SK-N-SH treated with all-trans-retinoic acid at 6 μM for 48 hours (cell line): ENCODE data around the gene PMAIP1.
"Not testable (repeated sequence)": the region's sequence is repeated elsewhere in the genome, so short reads cannot be mapped to it uniquely, and the experiment has no call there.

Experiments used
- ATAC-seq: fragments of 200-7000 bp; cut with Tn5 transposase; 3 replicates; pipeline ENCODE4 v1.9.1; 2020; ENCODE audit warnings: mild to moderate bottlenecking, moderate library complexity
- ARNTL ChIP-seq: fragments of 450-650 bp; formaldehyde crosslinking; IDR thresholded peaks from 2 replicates; pipeline ENCODE4 v1.5.0; 2020; ENCODE audit warnings: low read depth, mild to moderate bottlenecking, moderate library complexity, borderline replicate concordance
- BACH2 ChIP-seq: fragments of 250-450 bp; sonication (Bioruptor Pico); IDR thresholded peaks from 2 replicates; pipeline ENCODE4 v1.9.0; 2021; ENCODE audit warnings: mild to moderate bottlenecking, borderline replicate concordance
- CSDC2 ChIP-seq: fragments of 250-450 bp; sonication (Bioruptor Pico); IDR thresholded peaks from 2 replicates; pipeline ENCODE4 v1.5.0; 2020; ENCODE audit warnings: mild to moderate bottlenecking, moderate library complexity
- CSRNP3 ChIP-seq: fragments of 250-450 bp; sonication (Bioruptor Pico); IDR thresholded peaks from 2 replicates; pipeline ENCODE4 v1.5.1; 2021; ENCODE audit warnings: mild to moderate bottlenecking, moderate library complexity
- ESRRG ChIP-seq: fragments of 250-450 bp; sonication (Bioruptor Pico); IDR thresholded peaks from 2 replicates; pipeline ENCODE4 v1.6.1; 2021; ENCODE audit warnings: mild to moderate bottlenecking
- GLIS3 ChIP-seq: fragments of 250-450 bp; sonication (Bioruptor Pico); IDR thresholded peaks from 2 replicates; pipeline ENCODE4 v1.5.0; 2020; ENCODE audit warnings: mild to moderate bottlenecking, moderate library complexity
- ISL1 ChIP-seq: fragments of 250-450 bp; sonication (Bioruptor Pico); IDR thresholded peaks from 2 replicates; pipeline ENCODE4 v2.1.2; 2022; ENCODE audit warnings: mild to moderate bottlenecking, moderate library complexity
- OSR1 ChIP-seq: fragments of 250-450 bp; sonication (Bioruptor Pico); IDR thresholded peaks from 2 replicates; pipeline ENCODE4 v1.8.0; 2022; ENCODE audit warnings: moderate library complexity, mild to moderate bottlenecking, inconsistent platforms
- PPARA ChIP-seq: fragments of 250-450 bp; sonication (Bioruptor Pico); IDR thresholded peaks from 2 replicates; pipeline ENCODE4 v1.5.0; 2020; ENCODE audit warnings: mild to moderate bottlenecking, borderline replicate concordance
- RARB ChIP-seq: fragments of 250-450 bp; sonication (Bioruptor Pico); IDR thresholded peaks from 2 replicates; pipeline ENCODE4 v1.8.0; 2021; ENCODE audit warnings: mild to moderate bottlenecking, moderate library complexity
- SNAI2 ChIP-seq: fragments of 250-450 bp; sonication (Bioruptor Pico); IDR thresholded peaks from 2 replicates; pipeline ENCODE4 v1.5.0; 2020; ENCODE audit warnings: mild to moderate bottlenecking, moderate library complexity
- TCF4 ChIP-seq: fragments of 250-450 bp; sonication (Bioruptor Pico); IDR thresholded peaks from 2 replicates; pipeline ENCODE4 v1.8.0; 2021; ENCODE audit warnings: mild to moderate bottlenecking, moderate library complexity, borderline replicate concordance
- TOX ChIP-seq: fragments of 250-450 bp; sonication (Bioruptor Pico); IDR thresholded peaks from 2 replicates; pipeline ENCODE4 v1.8.0; 2021; ENCODE audit warnings: mild to moderate bottlenecking, moderate library complexity, borderline replicate concordance
- TSHZ2 ChIP-seq: fragments of 250-450 bp; sonication (Bioruptor Pico); IDR thresholded peaks from 2 replicates; pipeline ENCODE4 v1.5.0; 2020; ENCODE audit warnings: mild to moderate bottlenecking, moderate library complexity
- ZFP3 ChIP-seq: fragments of 250-450 bp; sonication (Bioruptor Pico); IDR thresholded peaks from 2 replicates; pipeline ENCODE4 v1.5.0; 2020; ENCODE audit warnings: mild to moderate bottlenecking, moderate library complexity
- ZFP30 ChIP-seq: fragments of 450-650 bp; formaldehyde crosslinking; IDR thresholded peaks from 2 replicates; pipeline ENCODE4 v1.5.0; 2022; ENCODE audit warnings: mild to moderate bottlenecking, moderate library complexity
- ZNF565 ChIP-seq: fragments of 450-650 bp; formaldehyde crosslinking; conservative IDR thresholded peaks from 2 replicates; pipeline ENCODE4 v1.5.0; 2020; ENCODE audit warnings: low read depth, mild to moderate bottlenecking, moderate library complexity
- ZNF70 ChIP-seq: fragments of 450-650 bp; formaldehyde crosslinking; IDR thresholded peaks from 2 replicates; pipeline ENCODE4 v1.5.0; 2020; ENCODE audit warnings: mild to moderate bottlenecking, moderate library complexity
- ZNF8 ChIP-seq: fragments of 450-650 bp; formaldehyde crosslinking; IDR thresholded peaks from 2 replicates; pipeline ENCODE4 v1.5.0; 2020; ENCODE audit warnings: mild to moderate bottlenecking, moderate library complexity
- TF ChIP-seq, protein P1 (sequence below): fragments of 250-450 bp; sonication (Bioruptor Pico); IDR thresholded peaks from 2 replicates; pipeline ENCODE4 v1.5.1; 2020; ENCODE audit warnings: low read depth, mild to moderate bottlenecking, moderate library complexity
- TF ChIP-seq, protein P2 (sequence below): fragments of 250-450 bp; sonication (Bioruptor Pico); IDR thresholded peaks from 2 replicates; pipeline ENCODE4 v1.8.0; 2020; ENCODE audit warnings: mild to moderate bottlenecking, moderate library complexity, borderline replicate concordance
- TF ChIP-seq, protein P3 (sequence below): fragments of 250-450 bp; sonication (Bioruptor Pico); IDR thresholded peaks from 2 replicates; pipeline ENCODE4 v1.8.0; 2021; ENCODE audit warnings: low read depth, mild to moderate bottlenecking, moderate library complexity, borderline replicate concordance

The PMAIP1 gene

DNA sequence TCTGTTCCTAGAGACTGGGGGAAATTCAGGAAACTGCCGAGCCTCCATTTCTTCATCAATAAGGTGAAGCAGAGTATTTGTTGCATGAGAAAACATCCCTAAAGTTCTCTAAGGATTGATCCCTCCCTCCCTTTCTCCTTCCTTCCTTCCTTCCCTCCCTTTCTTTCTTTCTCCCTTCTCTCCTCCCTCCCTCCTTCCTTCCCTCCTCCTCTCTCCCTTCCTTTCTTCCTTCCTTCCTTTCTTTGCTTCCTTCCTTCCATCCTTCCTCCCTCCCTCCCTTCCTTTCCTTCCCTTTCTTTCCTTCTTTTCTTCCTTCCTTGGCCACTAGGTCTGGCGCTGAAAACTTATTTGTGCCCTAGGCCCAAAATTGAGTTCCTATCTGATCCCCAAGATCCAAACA, 47.2 kb upstream of the PMAIP1 start (continued):
- TF ChIP-seq, protein P1, sequence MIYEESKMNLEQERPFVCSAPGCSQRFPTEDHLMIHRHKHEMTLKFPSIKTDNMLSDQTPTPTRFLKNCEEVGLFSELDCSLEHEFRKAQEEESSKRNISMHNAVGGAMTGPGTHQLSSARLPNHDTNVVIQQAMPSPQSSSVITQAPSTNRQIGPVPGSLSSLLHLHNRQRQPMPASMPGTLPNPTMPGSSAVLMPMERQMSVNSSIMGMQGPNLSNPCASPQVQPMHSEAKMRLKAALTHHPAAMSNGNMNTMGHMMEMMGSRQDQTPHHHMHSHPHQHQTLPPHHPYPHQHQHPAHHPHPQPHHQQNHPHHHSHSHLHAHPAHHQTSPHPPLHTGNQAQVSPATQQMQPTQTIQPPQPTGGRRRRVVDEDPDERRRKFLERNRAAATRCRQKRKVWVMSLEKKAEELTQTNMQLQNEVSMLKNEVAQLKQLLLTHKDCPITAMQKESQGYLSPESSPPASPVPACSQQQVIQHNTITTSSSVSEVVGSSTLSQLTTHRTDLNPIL (CRISPR knock-in tag): no peak
- TF ChIP-seq GLIS3 (CRISPR knock-in tag): no peak
- TF ChIP-seq ISL1 (CRISPR knock-in tag): no peak
- no peak for TF ChIP-seq ZNF70 (CRISPR knock-in tag)
- TF ChIP-seq, all 23 proteins: peak for 0

DNA sequence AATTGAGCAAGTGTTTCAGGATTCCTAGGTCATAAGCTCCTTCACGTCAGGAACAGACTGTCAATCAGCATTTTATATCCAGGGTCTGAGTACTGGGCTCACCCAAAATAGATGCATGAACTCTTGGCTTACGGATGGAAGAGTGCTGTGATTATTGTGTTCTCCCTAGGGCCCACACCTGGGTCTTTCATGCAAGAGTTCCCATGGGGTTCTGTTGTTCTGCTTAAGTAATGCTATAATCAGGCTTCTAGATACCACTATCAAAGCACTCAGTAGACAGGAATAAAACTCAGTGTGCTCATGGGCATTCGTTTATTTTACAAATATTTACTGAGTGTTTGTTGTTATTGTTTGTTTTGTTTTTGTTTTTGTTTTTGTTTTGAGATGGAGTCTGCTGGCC, 46.4 kb upstream of the PMAIP1 start:
- ATAC-seq: no peak
- TF ChIP-seq TSHZ2 (CRISPR knock-in tag) (no peak), ISL1 (CRISPR knock-in tag) (no peak), ZFP3 (CRISPR knock-in tag) (no peak), PPARA (CRISPR knock-in tag) (no peak), BACH2 (no peak), TOX (CRISPR knock-in tag) (no peak), CSRNP3 (CRISPR knock-in tag) (no peak), SNAI2 (CRISPR knock-in tag) (no peak), TCF4 (CRISPR knock-in tag) (no peak), RARB (no peak)
- TF ChIP-seq, all 23 proteins: peak for 0

- ATAC-seq: not testable (repeated sequence)
Measured at GRCh38 chr18:59853988-59854387, 45.8 kb upstream of the PMAIP1 start.

DNA sequence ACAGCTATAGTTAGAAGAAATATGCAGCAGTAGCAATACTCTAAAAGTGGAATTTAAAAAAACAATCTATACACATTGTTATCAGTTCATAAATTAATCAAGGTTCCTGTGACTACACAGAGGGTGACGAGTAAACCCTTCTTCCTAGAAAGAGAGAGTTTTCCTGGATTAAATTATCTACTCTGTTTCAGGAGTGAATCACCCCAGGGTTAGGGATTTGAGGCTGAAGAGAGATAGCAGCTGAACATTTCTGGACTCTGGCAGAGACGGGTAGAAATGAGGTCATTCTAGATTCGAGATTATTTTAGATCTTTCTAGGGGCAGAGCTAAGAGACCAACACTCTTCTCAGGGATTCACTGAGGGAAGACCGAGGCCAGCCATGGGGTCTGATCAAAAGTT, 38.8 kb upstream of the PMAIP1 start:
- TF ChIP-seq TSHZ2 (CRISPR knock-in tag) (no peak), ZNF565 (CRISPR knock-in tag) (no peak), TCF4 (CRISPR knock-in tag) (no peak), ZNF8 (CRISPR knock-in tag) (no peak), PPARA (CRISPR knock-in tag) (no peak), ZFP30 (CRISPR knock-in tag) (no peak), ZNF70 (CRISPR knock-in tag) (no peak), TOX (CRISPR knock-in tag) (no peak), GLIS3 (CRISPR knock-in tag) (no peak), CSDC2 (CRISPR knock-in tag) (no peak), ZFP3 (CRISPR knock-in tag) (no peak), BACH2 (no peak), OSR1 (CRISPR knock-in tag) (no peak), ESRRG (CRISPR knock-in tag) (no peak), ARNTL (CRISPR knock-in tag) (no peak), SNAI2 (CRISPR knock-in tag) (no peak)
- TF ChIP-seq, protein P1 (CRISPR knock-in tag): no peak
- TF ChIP-seq, protein P2, sequence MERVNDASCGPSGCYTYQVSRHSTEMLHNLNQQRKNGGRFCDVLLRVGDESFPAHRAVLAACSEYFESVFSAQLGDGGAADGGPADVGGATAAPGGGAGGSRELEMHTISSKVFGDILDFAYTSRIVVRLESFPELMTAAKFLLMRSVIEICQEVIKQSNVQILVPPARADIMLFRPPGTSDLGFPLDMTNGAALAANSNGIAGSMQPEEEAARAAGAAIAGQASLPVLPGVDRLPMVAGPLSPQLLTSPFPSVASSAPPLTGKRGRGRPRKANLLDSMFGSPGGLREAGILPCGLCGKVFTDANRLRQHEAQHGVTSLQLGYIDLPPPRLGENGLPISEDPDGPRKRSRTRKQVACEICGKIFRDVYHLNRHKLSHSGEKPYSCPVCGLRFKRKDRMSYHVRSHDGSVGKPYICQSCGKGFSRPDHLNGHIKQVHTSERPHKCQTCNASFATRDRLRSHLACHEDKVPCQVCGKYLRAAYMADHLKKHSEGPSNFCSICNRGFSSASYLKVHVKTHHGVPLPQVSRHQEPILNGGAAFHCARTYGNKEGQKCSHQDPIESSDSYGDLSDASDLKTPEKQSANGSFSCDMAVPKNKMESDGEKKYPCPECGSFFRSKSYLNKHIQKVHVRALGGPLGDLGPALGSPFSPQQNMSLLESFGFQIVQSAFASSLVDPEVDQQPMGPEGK (CRISPR knock-in tag): no peak
- TF ChIP-seq, protein P3, sequence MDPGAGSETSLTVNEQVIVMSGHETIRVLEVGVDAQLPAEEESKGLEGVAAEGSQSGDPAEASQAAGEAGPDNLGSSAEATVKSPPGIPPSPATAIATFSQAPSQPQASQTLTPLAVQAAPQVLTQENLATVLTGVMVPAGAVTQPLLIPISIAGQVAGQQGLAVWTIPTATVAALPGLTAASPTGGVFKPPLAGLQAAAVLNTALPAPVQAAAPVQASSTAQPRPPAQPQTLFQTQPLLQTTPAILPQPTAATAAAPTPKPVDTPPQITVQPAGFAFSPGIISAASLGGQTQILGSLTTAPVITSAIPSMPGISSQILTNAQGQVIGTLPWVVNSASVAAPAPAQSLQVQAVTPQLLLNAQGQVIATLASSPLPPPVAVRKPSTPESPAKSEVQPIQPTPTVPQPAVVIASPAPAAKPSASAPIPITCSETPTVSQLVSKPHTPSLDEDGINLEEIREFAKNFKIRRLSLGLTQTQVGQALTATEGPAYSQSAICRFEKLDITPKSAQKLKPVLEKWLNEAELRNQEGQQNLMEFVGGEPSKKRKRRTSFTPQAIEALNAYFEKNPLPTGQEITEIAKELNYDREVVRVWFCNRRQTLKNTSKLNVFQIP (CRISPR knock-in tag): no peak
- no peak for ATAC-seq
